Measurements from ENCODE around the gene PLCH1. TPM values are rescaled to one million over a fixed set of nuclear protein-coding genes. Genes with fewer than 3 reads are reported as not detected.
A peak's percentile ranks its signal among the peaks of the same experiment; 100 is the strongest.

PLCH1 gene
- total RNA-seq, 4 donors from 2014 or later, result 0.29 to 12.0 (median 0.58) TPM

GRCh38 chr3:155670335-155670734 is 74.5 kb downstream of the PLCH1 start:
- Histone ChIP-seq H3K27me3 (no peaks in the 10 kb centered on the region), H3K36me3 (no peaks in the 10 kb centered on the region), H3K9me3 (no peaks in the 10 kb centered on the region), H3K4me1 (no peaks in the 10 kb centered on the region), H3K4me3 (no peak overlapping the region), H3K27ac (no peak overlapping the region)
- TF ChIP-seq, protein P1, sequence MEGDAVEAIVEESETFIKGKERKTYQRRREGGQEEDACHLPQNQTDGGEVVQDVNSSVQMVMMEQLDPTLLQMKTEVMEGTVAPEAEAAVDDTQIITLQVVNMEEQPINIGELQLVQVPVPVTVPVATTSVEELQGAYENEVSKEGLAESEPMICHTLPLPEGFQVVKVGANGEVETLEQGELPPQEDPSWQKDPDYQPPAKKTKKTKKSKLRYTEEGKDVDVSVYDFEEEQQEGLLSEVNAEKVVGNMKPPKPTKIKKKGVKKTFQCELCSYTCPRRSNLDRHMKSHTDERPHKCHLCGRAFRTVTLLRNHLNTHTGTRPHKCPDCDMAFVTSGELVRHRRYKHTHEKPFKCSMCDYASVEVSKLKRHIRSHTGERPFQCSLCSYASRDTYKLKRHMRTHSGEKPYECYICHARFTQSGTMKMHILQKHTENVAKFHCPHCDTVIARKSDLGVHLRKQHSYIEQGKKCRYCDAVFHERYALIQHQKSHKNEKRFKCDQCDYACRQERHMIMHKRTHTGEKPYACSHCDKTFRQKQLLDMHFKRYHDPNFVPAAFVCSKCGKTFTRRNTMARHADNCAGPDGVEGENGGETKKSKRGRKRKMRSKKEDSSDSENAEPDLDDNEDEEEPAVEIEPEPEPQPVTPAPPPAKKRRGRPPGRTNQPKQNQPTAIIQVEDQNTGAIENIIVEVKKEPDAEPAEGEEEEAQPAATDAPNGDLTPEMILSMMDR (IDR thresholded peaks at IDR 0.05), result no peak
- TF ChIP-seq POLR2A (IDR thresholded peaks at IDR 0.05), result no peak
- intact Hi-C loops (cut with DNase I; ENCODE audit: low total_unique reads), result no loop called here
- DNase-seq, result no peak

GRCh38 chr3:155667988-155668387 is 76.9 kb downstream of the PLCH1 start:
- Histone ChIP-seq H3K4me1 (no peaks in the 10 kb centered on the region), H3K36me3 (no peaks in the 10 kb centered on the region), H3K27ac (no peak overlapping the region), H3K27me3 (no peaks in the 10 kb centered on the region), H3K9me3 (no peaks in the 10 kb centered on the region), H3K4me3 (no peak overlapping the region)
- no peak for DNase-seq
- no peak for TF ChIP-seq POLR2A (IDR thresholded peaks at IDR 0.05)
- TF ChIP-seq, protein P1 (IDR thresholded peaks at IDR 0.05), result no peak
- intact Hi-C loops (cut with DNase I; ENCODE audit: low total_unique reads), result no loop called here

DNA sequence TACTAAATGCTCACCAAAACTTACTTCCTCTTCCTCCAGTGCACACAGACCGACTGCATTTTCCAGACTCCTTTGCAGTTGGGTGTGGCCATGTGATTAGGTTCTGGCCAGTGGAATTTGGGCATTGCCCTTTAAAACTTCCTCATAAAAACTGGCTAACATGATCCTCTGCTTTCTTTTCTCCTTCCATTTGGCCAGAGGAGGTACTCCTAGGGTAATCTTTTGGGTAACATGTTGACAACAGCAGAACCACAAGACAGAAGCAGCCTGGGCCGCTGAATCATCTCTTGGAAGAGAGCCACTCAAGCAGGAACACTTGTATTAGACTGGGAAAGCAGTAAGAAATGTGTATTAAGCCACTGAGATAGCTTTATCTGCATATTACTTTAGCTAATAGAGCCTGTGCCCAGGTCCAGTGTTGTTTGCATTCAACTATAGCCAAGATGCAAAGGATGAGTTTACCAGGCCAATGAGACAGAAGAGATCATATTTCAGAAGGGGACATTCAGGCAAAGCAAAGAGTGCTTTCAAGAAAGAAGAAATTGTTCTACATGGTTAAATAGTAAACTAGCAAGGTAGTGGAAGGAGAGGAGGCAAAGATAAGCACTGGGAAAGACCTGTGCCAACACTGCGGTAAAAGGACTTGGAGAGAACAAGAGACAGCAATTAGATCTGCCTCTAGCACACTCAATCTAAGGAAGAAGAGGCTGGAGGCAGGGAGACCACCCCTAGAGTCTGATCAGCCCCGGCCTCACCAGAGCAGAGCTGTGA is 79.8 kb downstream of the PLCH1 start:
- intact Hi-C loops (cut with DNase I; ENCODE audit: low total_unique reads), result no loop called here
- DNase-seq, result peak; percentile 64 to 80
- Histone ChIP-seq H3K4me1 (no peaks in the 10 kb centered on the region), H3K27me3 (no peaks in the 10 kb centered on the region), H3K27ac (peak overlapping the region; percentile 71 to 76), H3K4me3 (no peak overlapping the region), H3K9me3 (no peaks in the 10 kb centered on the region), H3K36me3 (no peaks in the 10 kb centered on the region)
- TF ChIP-seq, protein P1 (IDR thresholded peaks at IDR 0.05), result no peak
- TF ChIP-seq POLR2A (IDR thresholded peaks at IDR 0.05), result no peak

DNA sequence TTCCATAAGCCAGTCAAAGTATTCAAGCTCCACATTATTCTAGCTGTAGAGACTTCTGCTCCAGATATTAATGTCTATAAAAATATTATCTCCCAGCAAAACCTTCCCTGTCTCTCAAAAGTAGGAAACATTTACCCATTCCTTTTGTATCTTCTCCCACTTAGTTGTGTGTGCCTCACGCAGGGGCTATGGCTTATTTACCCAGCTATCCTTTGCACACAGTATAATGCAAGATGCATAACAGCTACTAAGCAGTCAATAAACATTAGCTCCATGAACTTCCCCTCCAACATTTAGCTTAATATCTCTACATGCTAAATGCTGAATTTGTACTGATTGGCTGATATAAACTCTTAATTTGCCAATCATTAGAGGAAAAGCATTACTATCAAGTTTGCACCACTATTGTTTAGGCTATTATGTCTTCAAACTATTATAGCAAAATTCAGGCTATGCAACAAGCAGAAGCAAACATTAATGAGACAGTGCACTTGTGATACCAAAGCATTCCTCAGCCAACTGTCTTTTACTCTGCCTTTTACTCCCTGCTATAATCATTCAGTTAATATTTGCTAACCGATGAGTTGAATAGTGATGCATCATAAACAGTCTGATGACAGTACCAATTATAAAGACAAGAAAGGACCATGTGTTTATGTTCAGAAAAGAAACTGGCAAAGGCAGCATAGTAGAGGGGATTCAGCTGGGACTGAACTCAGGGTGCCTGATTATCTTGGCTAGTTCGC is 81.2 kb downstream of the PLCH1 start:
- no peaks in the 10 kb centered on the region for H3K36me3 ChIP-seq
- no peaks in the 10 kb centered on the region for H3K9me3 ChIP-seq
- no peak for DNase-seq
- intact Hi-C loops (cut with DNase I; ENCODE audit: low total_unique reads), result no loop called here
- TF ChIP-seq POLR2A (IDR thresholded peaks at IDR 0.05), result no peak
- TF ChIP-seq, protein P1 (IDR thresholded peaks at IDR 0.05), result no peak
- no peaks in the 10 kb centered on the region for H3K27me3 ChIP-seq
- no peaks in the 10 kb centered on the region for H3K4me1 ChIP-seq
- no peak overlapping the region for H3K4me3 ChIP-seq
- no peak overlapping the region for H3K27ac ChIP-seq

DNA sequence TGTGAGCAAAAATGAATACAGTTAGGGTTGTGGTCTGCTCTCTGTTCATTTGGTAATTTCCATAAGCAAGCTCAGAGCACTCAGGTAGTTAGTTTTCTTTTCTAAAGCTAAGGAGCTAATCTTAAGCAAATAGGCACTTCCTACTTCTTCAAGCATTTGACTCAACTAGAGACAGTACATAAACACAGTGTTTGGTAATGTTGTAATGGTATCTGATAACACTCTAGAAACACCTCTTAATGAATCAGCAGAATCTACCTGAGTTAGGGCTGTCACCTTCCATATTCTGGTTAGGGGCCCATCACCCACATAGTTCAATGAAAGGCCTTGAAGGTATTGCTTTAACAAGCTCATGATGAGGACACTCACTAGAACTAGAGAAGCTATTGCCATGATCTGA is 83.1 kb downstream of the PLCH1 start:
- DNase-seq, result no peak
- Histone ChIP-seq H3K36me3 (no peaks in the 10 kb centered on the region), H3K4me3 (no peak overlapping the region), H3K4me1 (no peaks in the 10 kb centered on the region), H3K27ac (no peak overlapping the region), H3K27me3 (no peaks in the 10 kb centered on the region), H3K9me3 (no peaks in the 10 kb centered on the region)
- TF ChIP-seq, protein P1 (IDR thresholded peaks at IDR 0.05), result no peak
- TF ChIP-seq POLR2A (IDR thresholded peaks at IDR 0.05), result no peak
- intact Hi-C loops (cut with DNase I; ENCODE audit: low total_unique reads), result no loop called here

All from uterus (tissue), 4 donors.